Fibroblast of villous mesenchyme (primary cell): ENCODE results near the gene SH3BGRL2. TPM values are rescaled to one million over a fixed set of nuclear protein-coding genes. Genes with fewer than 3 reads are reported as not detected.
"Not testable (repeated sequence)": the region's sequence is repeated elsewhere in the genome, so short reads cannot be mapped to it uniquely, and the experiment has no call there.

Experiments used
- DNase-seq: peaks from one replicate; pipeline ENCODE4 v3.0.0-alpha.2; 2010; ENCODE audit warnings: low read depth
- H3K4me3 ChIP-seq: 2 replicates; pipeline ENCODE4 v1.5.1; 2011; ENCODE audit warnings: low read depth, mild to moderate bottlenecking, low read length
- CTCF ChIP-seq: IDR thresholded peaks from 2 replicates; pipeline ENCODE4 v1.5.1; 2012; ENCODE audit warnings: low read depth, mild to moderate bottlenecking, low read length; ENCODE audit not compliant: insufficient read depth
- total RNA-seq: library from RNA; depleted of rRNA; stranded (reverse); fragments of >200 nt; gene quantifications from 2 replicates; pipeline ENCODE4 v1.2.3, GENCODE V29; 2012

SH3BGRL2 gene
- total RNA-seq, 1 donor, result 2.6 TPM

- no peak overlapping the region for H3K4me3 ChIP-seq
- no peak for DNase-seq
- no peak for TF ChIP-seq CTCF
Measured at GRCh38 chr6:79612918-79613317, 18.2 kb upstream of the SH3BGRL2 start.

- no peak overlapping the region for H3K4me3 ChIP-seq
- no peak for TF ChIP-seq CTCF
- no peak for DNase-seq
Measured at GRCh38 chr6:79613912-79614311, 17.2 kb upstream of the SH3BGRL2 start.

GRCh38 chr6:79614326-79615305, 16.5 kb upstream of the SH3BGRL2 start:
- DNase-seq, result no peak
- no peak overlapping the region for H3K4me3 ChIP-seq
- no peak for TF ChIP-seq CTCF

- no peak overlapping the region for H3K4me3 ChIP-seq
- no peak for TF ChIP-seq CTCF
- DNase-seq, result no peak
Measured at GRCh38 chr6:79617518-79617941, 13.6 kb upstream of the SH3BGRL2 start.

- not testable (repeated sequence) for DNase-seq, H3K4me3 ChIP-seq
Measured at GRCh38 chr6:79618425-79618824, 12.7 kb upstream of the SH3BGRL2 start.

- no peak for TF ChIP-seq CTCF
- no peak overlapping the region for H3K4me3 ChIP-seq
- no peak for DNase-seq
Measured at GRCh38 chr6:79621579-79621978, 9.6 kb upstream of the SH3BGRL2 start.

- no peak for DNase-seq
- no peak for TF ChIP-seq CTCF
- no peak overlapping the region for H3K4me3 ChIP-seq
Measured at GRCh38 chr6:79622364-79622763, 8.8 kb upstream of the SH3BGRL2 start.
